Measurements from ENCODE around the gene CADPS.
"Not testable (repeated sequence)": the region's sequence is repeated elsewhere in the genome, so short reads cannot be mapped to it uniquely, and the experiment has no call there.

The CADPS gene

GRCh38 chr3:62586356-62586755 lies 288.9 kb downstream of the CADPS start:
- no peak for DNase-seq

- no peak for DNase-seq
Observed at GRCh38 chr3:62585861-62586260, 289.4 kb downstream of the CADPS start.

- DNase-seq: no peak
Observed at GRCh38 chr3:62584636-62585035, 290.6 kb downstream of the CADPS start.

GRCh38 chr3:62582495-62583172 lies 292.6 kb downstream of the CADPS start:
- DNase-seq: no peak

GRCh38 chr3:62580485-62580884 lies 294.7 kb downstream of the CADPS start:
- DNase-seq: not testable (repeated sequence)

- DNase-seq: no peak
Observed at GRCh38 chr3:62577153-62577552, 298.1 kb downstream of the CADPS start.

- DNase-seq: no peak
Observed at GRCh38 chr3:62574266-62574898, 300.8 kb downstream of the CADPS start.

- DNase-seq: no peak
Observed at GRCh38 chr3:62571916-62572315, 303.3 kb downstream of the CADPS start.

GRCh38 chr3:62570888-62571287 lies 304.3 kb downstream of the CADPS start:
- no peak for DNase-seq

- DNase-seq: no peak
Observed at GRCh38 chr3:62569609-62570008, 305.6 kb downstream of the CADPS start.

GRCh38 chr3:62567097-62568021 lies 307.9 kb downstream of the CADPS start:
- DNase-seq: no peak

- DNase-seq: no peak
Observed at GRCh38 chr3:62566022-62566557, 309.1 kb downstream of the CADPS start.

GRCh38 chr3:62562596-62562995 lies 312.6 kb downstream of the CADPS start:
- no peak for DNase-seq

- DNase-seq: no peak
Observed at GRCh38 chr3:62562017-62562416, 313.2 kb downstream of the CADPS start.

- DNase-seq: no peak
Observed at GRCh38 chr3:62559831-62560445, 315.3 kb downstream of the CADPS start.

GRCh38 chr3:62558549-62559112 lies 316.6 kb downstream of the CADPS start:
- DNase-seq: no peak

GRCh38 chr3:62557983-62558382 lies 317.2 kb downstream of the CADPS start:
- no peak for DNase-seq

- DNase-seq: no peak
Observed at GRCh38 chr3:62557450-62557849, 317.8 kb downstream of the CADPS start.

- no peak for DNase-seq
Observed at GRCh38 chr3:62556121-62556815, 318.9 kb downstream of the CADPS start.

- DNase-seq: no peak
Observed at GRCh38 chr3:62554264-62554799, 320.9 kb downstream of the CADPS start.

GRCh38 chr3:62553811-62554210 lies 321.4 kb downstream of the CADPS start:
- no peak for DNase-seq

GRCh38 chr3:62551556-62551955 lies 323.7 kb downstream of the CADPS start:
- no peak for DNase-seq

All from stimulated activated CD4-positive, alpha-beta T cell treated with anti-CD3 and anti-CD28 coated beads, Interleukin-4, amount 100 ng/mL, for 4 hours (primary cell).